ENCODE results near the gene MAT2B. TPM values are rescaled to one million over a fixed set of nuclear protein-coding genes. Genes with fewer than 3 reads are reported as not detected.

The MAT2B gene
- total RNA-seq (10 to 100 TPM; 46.6 to 69.7 TPM), polyA plus RNA-seq (10 to 100 TPM; 34.5 to 58.7 TPM)
- long read RNA-seq, donor 1, transcript MAT2B-202 (7 exons, 2,103 nt), result major isoform, 27 of 39 reads
- long read RNA-seq, donor 1, transcript MAT2B-201 (7 exons, 2,226 nt), result minor isoform, 10 of 39 reads
- long read RNA-seq, donor 1, partial matches to known transcripts, result 0 of 39 reads
- long read RNA-seq, donor 1, other reads (novel, unspliced or antisense), result 0 of 39 reads
- long read RNA-seq, donor 2, transcript MAT2B-202 (7 exons, 2,103 nt), result major isoform, 10 of 21 reads
- long read RNA-seq, donor 2, partial matches to known transcripts, result 9 of 21 reads
- long read RNA-seq, donor 2, other reads (novel, unspliced or antisense), result 0 of 21 reads
- long read RNA-seq, donor 3, transcript MAT2B-202 (7 exons, 2,103 nt), result major isoform, 17 of 22 reads
- long read RNA-seq, donor 3, partial matches to known transcripts, result 0 of 22 reads
- long read RNA-seq, donor 3, other reads (novel, unspliced or antisense), result 0 of 22 reads
- long read RNA-seq, donor 4, transcript MAT2B-202 (7 exons, 2,103 nt), result major isoform, 6 of 18 reads
- long read RNA-seq, donor 4, partial matches to known transcripts, result 7 of 18 reads
- long read RNA-seq, donor 4, other reads (novel, unspliced or antisense), result 0 of 18 reads
- long read RNA-seq, donor 5, transcript MAT2B-201 (7 exons, 2,226 nt), result minor isoform, 7 of 107 reads
- long read RNA-seq, donor 5, transcript MAT2B-202 (7 exons, 2,103 nt), result major isoform, 29 of 107 reads
- long read RNA-seq, donor 5, partial matches to known transcripts, result 67 of 107 reads
- long read RNA-seq, donor 5, other reads (novel, unspliced or antisense), result 0 of 107 reads

DNA sequence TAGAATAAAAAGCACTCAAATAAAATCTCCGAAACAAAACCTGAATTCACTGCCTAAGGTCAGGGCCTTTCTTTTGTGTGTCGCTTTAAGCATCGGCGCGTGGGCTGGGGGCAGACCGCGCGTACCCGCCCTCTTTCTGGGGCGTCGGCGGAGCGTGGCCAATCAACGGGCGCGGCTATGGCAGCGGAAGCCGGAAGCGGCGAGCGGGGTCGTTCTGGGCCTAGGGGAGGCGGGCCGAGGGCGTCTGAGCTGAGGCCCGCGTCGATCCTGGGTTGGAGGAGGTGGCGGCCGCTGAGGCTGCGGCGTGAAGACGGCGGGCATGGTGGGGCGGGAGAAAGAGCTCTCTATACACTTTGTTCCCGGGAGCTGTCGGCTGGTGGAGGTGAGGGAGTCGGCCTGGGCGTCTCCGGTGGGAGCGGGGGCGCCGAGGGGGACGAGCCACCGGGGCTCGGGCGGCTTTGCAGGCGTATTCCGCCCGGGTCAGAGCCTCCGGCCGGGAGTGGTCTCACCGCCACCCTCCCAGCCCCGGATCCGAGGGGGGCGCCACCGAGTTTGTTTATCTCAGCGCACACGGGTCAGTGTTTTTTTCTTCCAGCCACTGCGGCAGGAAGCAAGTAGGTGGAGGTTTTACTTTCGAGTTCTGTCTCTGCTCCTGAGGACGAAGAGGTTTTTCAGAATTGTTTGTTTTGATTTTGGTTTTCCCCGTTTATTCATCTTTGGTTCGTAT is at the start of gene MAT2B:
Gene MAT2B, plus strand, starts transcription at position 252 of the 727 bp plus-strand sequence. Its CDS starts 68 bp downstream, at position 320.
- H3K27ac ChIP-seq (ENCODE audit: low read depth in 1 of 2, low read length in 1 of 2), result peak within 1 kb of the TSS; percentile 99 to 100
- ATAC-seq (ENCODE audit: insufficient read depth, low FRiP score), result peak; percentile 97
- 1% methylated on average over 60 to 64 of the region's 64 CpGs for WGBS, 2 donors

DNA sequence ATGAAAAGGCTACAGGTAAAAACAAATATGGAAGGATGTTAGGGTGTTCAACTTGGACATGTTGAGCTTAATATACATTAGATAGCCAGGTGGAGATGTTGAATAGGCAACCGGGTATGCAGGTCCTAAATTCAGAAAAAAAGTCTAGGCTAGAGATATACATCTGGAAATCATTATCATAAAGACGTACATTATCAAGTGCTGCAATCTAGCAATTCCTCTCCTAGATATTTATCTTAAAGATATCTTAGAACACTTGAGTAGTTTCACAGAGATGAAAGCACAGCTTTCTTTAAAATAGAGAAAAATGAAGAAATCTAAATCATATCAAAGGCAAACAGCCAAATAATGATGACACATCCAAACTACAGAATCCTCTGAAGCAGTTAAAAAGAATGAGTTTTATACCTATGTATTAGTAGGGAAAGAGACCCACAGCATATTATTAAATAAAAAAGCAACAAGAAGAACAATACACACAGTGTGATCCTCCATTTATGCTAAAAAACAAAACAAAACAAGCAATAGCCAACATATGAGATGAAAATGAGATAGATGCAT is 49.3 kb upstream of the MAT2B start:
- Histone ChIP-seq H3K27ac (ENCODE audit: low read depth in 1 of 2, low read length in 1 of 2) (no peak overlapping the region), H3K36me3 (ENCODE audit: control insufficient read depth in 4 of 4, insufficient read depth in 4 of 4, low read length in 4 of 4) (peaks cover 0 to 15% (median 8%) of the 10 kb centered on the region in 4 donors), H3K9ac (ENCODE audit: insufficient read depth in 1 of 2, low read length in 2 of 2) (no peak overlapping the region), H3K9me3 (ENCODE audit: control insufficient read depth in 4 of 4, insufficient read depth in 3 of 4, low read length in 3 of 4) (no peaks in the 10 kb centered on the region), H3K4me1 (ENCODE audit: control insufficient read depth in 5 of 5, insufficient read depth in 5 of 5, low read length in 5 of 5) (peaks cover 0 to 11% (median 2%) of the 10 kb centered on the region in 5 donors), H3K27me3 (ENCODE audit: control insufficient read depth in 3 of 3, insufficient read depth in 3 of 3, low read length in 2 of 3) (no peaks in the 10 kb centered on the region), H3K4me3 (no peak overlapping the region)
- WGBS, 2 donors, result 91 to 93% methylated on average over 2 of the region's 2 CpGs
- DNase-seq, result no peak
- ATAC-seq (ENCODE audit: insufficient read depth, low FRiP score), result no peak
- TF ChIP-seq, protein P1, sequence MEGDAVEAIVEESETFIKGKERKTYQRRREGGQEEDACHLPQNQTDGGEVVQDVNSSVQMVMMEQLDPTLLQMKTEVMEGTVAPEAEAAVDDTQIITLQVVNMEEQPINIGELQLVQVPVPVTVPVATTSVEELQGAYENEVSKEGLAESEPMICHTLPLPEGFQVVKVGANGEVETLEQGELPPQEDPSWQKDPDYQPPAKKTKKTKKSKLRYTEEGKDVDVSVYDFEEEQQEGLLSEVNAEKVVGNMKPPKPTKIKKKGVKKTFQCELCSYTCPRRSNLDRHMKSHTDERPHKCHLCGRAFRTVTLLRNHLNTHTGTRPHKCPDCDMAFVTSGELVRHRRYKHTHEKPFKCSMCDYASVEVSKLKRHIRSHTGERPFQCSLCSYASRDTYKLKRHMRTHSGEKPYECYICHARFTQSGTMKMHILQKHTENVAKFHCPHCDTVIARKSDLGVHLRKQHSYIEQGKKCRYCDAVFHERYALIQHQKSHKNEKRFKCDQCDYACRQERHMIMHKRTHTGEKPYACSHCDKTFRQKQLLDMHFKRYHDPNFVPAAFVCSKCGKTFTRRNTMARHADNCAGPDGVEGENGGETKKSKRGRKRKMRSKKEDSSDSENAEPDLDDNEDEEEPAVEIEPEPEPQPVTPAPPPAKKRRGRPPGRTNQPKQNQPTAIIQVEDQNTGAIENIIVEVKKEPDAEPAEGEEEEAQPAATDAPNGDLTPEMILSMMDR (IDR thresholded peaks at IDR 0.05; ENCODE audit: control extremely low read depth, extremely low read depth), result no peak

More for the DNA sequence above, at the start of gene MAT2B:
- Histone ChIP-seq H3K4me1 (ENCODE audit: control insufficient read depth in 5 of 5, insufficient read depth in 5 of 5, low read length in 5 of 5) (peaks cover 0 to 58% (median 9%) of the 10 kb centered on the region in 5 donors), H3K9ac (ENCODE audit: insufficient read depth in 1 of 2, low read length in 2 of 2) (peak within 1 kb of the TSS; percentile 63 to 99), H3K27me3 (ENCODE audit: control insufficient read depth in 3 of 3, insufficient read depth in 3 of 3, low read length in 2 of 3) (no peaks in the 10 kb centered on the region), H3K36me3 (ENCODE audit: control insufficient read depth in 4 of 4, insufficient read depth in 4 of 4, low read length in 4 of 4) (no peaks in the 10 kb centered on the region), H3K9me3 (ENCODE audit: control insufficient read depth in 4 of 4, insufficient read depth in 3 of 4, low read length in 3 of 4) (no peaks in the 10 kb centered on the region), H3K4me3 (peak within 1 kb of the TSS; percentile 84)
- DNase-seq, result peak; percentile 97 to 98 (median 97)
- TF ChIP-seq, protein P1 (IDR thresholded peaks at IDR 0.05; ENCODE audit: control extremely low read depth, extremely low read depth), result peak; percentile 18

DNA sequence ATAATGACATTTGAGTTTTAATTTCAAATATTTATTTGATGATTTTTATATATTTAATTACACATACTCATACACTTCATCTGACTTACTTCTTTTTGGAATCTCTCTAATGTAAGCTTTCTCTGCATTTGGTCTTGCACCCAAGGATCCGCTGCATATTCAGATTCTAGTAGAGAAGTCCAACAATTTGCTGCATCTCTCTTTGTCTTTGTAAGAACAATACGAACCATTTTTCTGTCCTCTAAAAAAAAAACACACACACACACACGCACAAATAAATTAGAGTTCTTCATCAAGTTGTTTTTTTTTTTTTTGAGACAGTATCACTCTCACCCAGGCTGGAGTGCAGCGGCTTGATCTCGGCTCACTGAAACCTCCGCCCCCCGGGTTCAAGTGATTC is 48.6 kb upstream of the MAT2B start:
- Histone ChIP-seq H3K9me3 (ENCODE audit: control insufficient read depth in 4 of 4, insufficient read depth in 3 of 4, low read length in 3 of 4) (no peaks in the 10 kb centered on the region), H3K27me3 (ENCODE audit: control insufficient read depth in 3 of 3, insufficient read depth in 3 of 3, low read length in 2 of 3) (no peaks in the 10 kb centered on the region), H3K4me1 (ENCODE audit: control insufficient read depth in 5 of 5, insufficient read depth in 5 of 5, low read length in 5 of 5) (peaks cover 0 to 12% (median 2%) of the 10 kb centered on the region in 5 donors), H3K36me3 (ENCODE audit: control insufficient read depth in 4 of 4, insufficient read depth in 4 of 4, low read length in 4 of 4) (peaks cover 0 to 15% (median 7%) of the 10 kb centered on the region in 4 donors), H3K4me3 (no peak overlapping the region), H3K27ac (ENCODE audit: low read depth in 1 of 2, low read length in 1 of 2) (no peak overlapping the region), H3K9ac (ENCODE audit: insufficient read depth in 1 of 2, low read length in 2 of 2) (no peak overlapping the region)
- ATAC-seq (ENCODE audit: insufficient read depth, low FRiP score) (no peak), DNase-seq (no peak)
- WGBS, 2 donors, result 96 to 97% methylated on average over 7 of the region's 7 CpGs
- TF ChIP-seq, protein P1 (IDR thresholded peaks at IDR 0.05; ENCODE audit: control extremely low read depth, extremely low read depth), result no peak

All from lung (tissue), 16 donors.